Epithelial cell of esophagus (primary cell): ENCODE data around the gene IBTK.
"Not testable (repeated sequence)": the region's sequence is repeated elsewhere in the genome, so short reads cannot be mapped to it uniquely, and the experiment has no call there.

Source experiments
- DNase-seq: peaks from one replicate; pipeline ENCODE4 v3.0.0; 2010; ENCODE audit warnings: low read depth
- H3K4me3 ChIP-seq: 2 replicates; pipeline ENCODE4 v1.5.1; 2011; ENCODE audit warnings: mild to moderate bottlenecking, low read length, control low read depth
- TF ChIP-seq, protein P1 (sequence below): IDR thresholded peaks from 2 replicates; pipeline ENCODE4 v1.5.1; 2011; ENCODE audit warnings: low read depth, mild to moderate bottlenecking, low read length, control low read depth, inconsistent platforms; ENCODE audit not compliant: insufficient read depth; ENCODE audit errors: missing control alignments

Gene IBTK

DNA sequence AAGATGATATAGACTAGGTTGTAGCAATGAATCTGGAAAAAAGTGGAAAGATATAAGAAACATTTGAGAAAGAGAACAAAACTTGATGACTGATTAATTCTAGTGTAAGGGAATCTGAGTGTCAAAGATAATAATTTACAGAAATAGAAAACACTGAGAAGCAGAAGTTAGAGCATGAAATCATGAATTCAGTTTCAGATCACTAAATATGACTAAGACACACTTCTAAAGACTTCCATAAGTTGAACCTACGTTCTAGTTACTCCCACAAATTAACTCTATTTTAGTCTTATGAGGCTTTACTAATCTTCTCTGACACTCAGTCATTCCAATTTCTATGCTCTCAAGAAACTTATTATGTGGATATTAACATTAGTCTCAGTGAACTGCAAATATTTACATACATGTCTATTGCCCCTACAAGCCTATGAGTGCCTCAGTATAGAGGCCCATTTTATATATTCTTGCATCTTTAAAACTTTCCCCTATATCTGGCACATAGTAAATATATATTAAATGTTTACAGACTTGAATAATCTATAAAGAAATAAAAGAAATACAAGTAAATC is 30.4 kb downstream of the IBTK start:
- DNase-seq: no peak
- no peak overlapping the region for H3K4me3 ChIP-seq
- TF ChIP-seq, protein P1, sequence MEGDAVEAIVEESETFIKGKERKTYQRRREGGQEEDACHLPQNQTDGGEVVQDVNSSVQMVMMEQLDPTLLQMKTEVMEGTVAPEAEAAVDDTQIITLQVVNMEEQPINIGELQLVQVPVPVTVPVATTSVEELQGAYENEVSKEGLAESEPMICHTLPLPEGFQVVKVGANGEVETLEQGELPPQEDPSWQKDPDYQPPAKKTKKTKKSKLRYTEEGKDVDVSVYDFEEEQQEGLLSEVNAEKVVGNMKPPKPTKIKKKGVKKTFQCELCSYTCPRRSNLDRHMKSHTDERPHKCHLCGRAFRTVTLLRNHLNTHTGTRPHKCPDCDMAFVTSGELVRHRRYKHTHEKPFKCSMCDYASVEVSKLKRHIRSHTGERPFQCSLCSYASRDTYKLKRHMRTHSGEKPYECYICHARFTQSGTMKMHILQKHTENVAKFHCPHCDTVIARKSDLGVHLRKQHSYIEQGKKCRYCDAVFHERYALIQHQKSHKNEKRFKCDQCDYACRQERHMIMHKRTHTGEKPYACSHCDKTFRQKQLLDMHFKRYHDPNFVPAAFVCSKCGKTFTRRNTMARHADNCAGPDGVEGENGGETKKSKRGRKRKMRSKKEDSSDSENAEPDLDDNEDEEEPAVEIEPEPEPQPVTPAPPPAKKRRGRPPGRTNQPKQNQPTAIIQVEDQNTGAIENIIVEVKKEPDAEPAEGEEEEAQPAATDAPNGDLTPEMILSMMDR: no peak

DNA sequence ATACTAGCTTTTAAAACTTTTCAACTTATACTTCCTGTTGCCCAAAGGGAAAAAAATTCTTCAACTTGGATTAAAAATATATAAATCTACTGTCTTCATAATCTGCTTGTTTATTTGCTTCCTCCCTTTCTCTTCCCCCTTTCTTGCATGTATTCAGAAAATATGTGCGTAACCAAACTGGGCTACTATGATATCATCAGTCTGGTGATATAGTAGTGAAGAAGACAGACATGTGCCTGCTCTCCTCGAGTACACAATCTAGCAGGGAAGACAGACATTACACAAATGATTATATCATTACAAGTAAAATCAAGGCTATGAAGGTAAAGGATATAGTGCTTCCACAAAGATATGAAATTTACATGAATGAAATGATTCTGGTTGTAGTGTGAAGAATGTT is 31.0 kb downstream of the IBTK start:
- no peak overlapping the region for H3K4me3 ChIP-seq
- TF ChIP-seq, protein P1: no peak
- DNase-seq: no peak

DNA sequence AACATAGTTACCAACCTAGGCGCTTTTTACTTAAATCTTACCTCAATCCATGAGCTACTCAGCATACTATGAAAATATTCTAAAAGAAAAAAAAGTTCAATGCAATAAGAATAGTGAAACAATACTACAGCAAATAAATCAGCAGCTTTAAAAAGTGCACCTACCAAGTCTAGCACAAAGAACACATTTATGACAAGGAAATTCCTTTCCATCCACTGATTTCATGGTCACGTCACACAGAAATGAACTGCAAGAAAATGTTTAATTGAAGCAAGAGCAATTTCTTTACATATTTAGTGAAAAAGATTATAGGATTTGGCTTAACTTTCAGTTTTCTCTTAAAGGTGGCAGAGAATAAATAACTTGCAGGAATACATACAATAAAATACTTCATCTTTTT is 36.2 kb downstream of the IBTK start:
- H3K4me3 ChIP-seq: no peak overlapping the region
- TF ChIP-seq, protein P1: no peak
- DNase-seq: no peak

DNA sequence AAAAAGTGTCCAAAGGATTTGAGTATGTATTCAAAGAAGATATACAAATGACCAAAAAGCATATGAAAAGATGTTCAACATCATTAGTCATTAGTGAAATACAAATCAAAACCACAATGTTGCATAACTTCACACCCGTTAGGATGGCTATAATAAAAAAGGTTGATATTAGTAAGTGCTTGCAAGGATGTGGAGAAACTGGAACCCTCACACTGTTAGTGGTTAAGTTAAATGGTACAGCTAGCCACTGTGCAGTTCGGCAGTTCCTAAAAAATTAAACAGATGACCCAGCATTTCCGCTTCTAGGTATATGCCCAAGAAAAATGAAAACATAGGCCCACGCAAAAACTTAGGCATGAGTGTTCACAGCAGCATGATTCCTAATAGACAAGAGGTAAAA is 38.6 kb downstream of the IBTK start:
- DNase-seq: peak; percentile 27
- H3K4me3 ChIP-seq: no peak overlapping the region
- TF ChIP-seq, protein P1: no peak

DNA sequence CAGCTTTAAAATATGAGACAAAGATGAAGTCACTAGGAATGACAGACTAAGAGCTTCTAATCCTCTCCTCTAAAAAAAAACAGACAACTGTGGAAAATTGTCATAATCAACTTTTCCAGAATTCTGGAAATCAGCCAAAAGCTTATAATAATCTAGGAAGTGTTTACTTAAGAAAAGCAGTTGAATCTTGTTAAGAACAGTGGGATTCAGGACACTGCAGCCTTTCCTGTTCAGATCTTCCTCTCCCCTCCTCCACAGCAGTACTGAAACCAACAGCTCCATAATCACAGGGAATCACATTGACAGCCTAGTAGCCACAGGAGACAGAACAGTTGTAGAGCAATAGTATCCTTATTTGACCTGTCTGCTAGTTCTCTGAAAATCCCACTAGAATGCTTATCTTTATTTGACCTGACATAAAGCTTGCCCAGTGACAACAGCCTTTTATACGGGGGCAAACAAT is 41.6 kb downstream of the IBTK start:
- H3K4me3 ChIP-seq: no peak overlapping the region
- TF ChIP-seq, protein P1: no peak
- DNase-seq: no peak

DNA sequence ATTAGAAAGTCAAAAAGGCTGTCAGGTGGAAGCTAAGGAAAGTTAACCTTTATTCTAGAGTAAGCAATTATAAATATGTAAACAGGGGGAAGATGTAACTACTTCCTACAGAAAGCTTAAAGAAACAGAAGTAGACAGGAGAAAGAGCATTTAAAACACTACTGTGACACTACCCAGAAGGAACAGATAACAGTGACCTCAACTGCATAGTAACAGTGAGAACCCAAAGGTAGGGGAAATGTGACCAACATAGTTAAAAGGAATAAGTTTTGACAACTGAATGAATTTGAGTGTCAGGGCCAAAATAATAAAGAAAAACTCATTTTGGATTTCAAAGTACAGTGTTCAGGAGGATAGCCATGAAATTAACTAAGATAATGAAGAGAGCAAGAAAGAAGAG is 43.5 kb downstream of the IBTK start:
- no peak overlapping the region for H3K4me3 ChIP-seq
- TF ChIP-seq, protein P1: no peak
- DNase-seq: no peak

DNA sequence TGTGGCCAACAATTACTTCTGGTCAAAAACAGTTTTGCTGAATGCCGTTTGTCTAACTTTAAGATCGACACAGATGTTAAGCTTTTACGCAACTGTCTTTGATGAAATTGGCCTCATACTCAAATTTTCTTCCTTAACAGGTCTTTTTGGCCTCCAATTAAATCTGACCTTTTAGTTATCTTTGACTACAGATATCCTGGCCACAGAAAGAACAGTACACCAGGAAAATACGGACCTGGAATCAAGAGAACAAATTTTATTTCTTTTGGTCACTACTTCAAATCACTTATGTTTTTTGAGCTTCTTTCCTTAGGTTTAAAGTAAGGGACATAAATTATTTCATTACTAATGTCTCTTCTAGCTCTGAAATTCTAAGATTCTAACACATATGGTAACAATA is 49.8 kb downstream of the IBTK start:
- DNase-seq: no peak
- TF ChIP-seq, protein P1: no peak
- H3K4me3 ChIP-seq: no peak overlapping the region

DNA sequence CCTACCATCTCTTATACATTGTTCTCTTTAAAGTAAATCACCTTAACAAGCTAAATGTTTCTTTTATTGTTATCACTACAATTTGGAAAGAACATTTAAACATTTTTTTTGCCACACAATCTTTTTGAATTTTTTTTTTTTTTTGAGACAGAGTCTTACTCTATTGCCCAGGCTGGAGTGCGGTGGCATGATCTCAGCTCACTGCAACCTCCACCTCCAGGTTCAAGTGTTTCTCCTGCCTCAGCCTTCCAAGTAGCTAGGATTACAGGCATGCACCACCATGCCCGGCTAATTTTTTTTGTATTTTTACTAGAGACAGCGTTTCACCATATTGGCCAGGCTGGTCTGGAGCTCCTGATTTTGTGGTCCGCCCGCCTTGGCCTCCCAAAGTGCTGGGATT is 50.3 kb downstream of the IBTK start:
- DNase-seq: not testable (repeated sequence)

More for the DNA sequence above, 50.3 kb downstream of the IBTK start:
- H3K4me3 ChIP-seq: not testable (repeated sequence)
